ENCODE measurements around the gene BOLA1.
"Not testable (repeated sequence)": the region's sequence is repeated elsewhere in the genome, so short reads cannot be mapped to it uniquely, and the experiment has no call there.

The BOLA1 gene

DNA sequence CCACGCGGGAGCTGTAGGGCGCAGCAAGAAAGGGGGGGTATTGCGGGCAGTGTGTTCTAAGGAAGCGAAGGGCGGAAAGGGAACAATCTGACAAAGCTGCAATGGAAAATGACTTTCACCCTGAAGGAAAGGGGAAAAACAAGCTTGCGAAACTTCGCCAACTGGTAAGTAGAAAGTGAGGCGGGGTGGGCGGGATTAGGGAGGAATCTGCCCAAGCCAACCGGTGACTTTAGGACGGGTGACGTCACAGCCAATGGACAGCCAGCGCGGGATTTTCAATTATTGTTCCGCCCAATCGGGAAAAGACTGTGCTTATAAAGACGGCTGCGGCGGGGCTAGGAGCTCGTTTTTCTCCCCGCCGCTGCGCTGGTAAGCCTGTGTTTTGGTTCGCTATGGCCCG lies 47.1 kb upstream of the BOLA1 start:
- not testable (repeated sequence) for H3K4ac ChIP-seq (ENCODE audit: low read length); H3K23ac ChIP-seq (ENCODE audit: low read depth, low read length, poor library complexity)
- WGBS, 2 donors (ENCODE audit: extremely low coverage in 2 of 2, insufficient read length in 2 of 2, insufficient replicate concordance in 1 of 2), result no CpG with 5 or more reads among the region's 26 CpGs

GRCh38 chr1:149860271-149860670 lies 39.1 kb upstream of the BOLA1 start:
- not testable (repeated sequence) for H3K23ac ChIP-seq (ENCODE audit: low read depth, low read length, poor library complexity); H3K14ac ChIP-seq (ENCODE audit: low read length); H2BK120ac ChIP-seq (ENCODE audit: low read depth, low read length); H3K27ac ChIP-seq (replicated peaks; ENCODE audit: low read length); H3K79me1 ChIP-seq (ENCODE audit: low read depth, low read length); H2AK5ac ChIP-seq (ENCODE audit: low read depth, low read length); H3K9me3 ChIP-seq (replicated peaks in 1 of 2; ENCODE audit: control insufficient read depth in 2 of 2, insufficient read depth in 1 of 2, low read depth in 1 of 2, low read length in 2 of 2); H3K36me3 ChIP-seq (replicated peaks in 1 of 2; ENCODE audit: control insufficient read depth in 2 of 2, insufficient read depth in 2 of 2, low read length in 2 of 2); H3K4me1 ChIP-seq (ENCODE audit: control insufficient read depth in 2 of 2, insufficient read depth in 1 of 2, low read depth in 1 of 2, low read length in 2 of 2); H2BK5ac ChIP-seq (ENCODE audit: low read length); H3K4me3 ChIP-seq (ENCODE audit: low read length in 2 of 2); H3K9ac ChIP-seq (ENCODE audit: low read depth, low read length, poor library complexity); DNase-seq (ENCODE audit: low spot score); H3K18ac ChIP-seq (ENCODE audit: low read length); H4K91ac ChIP-seq (ENCODE audit: low read depth, low read length, poor library complexity); H3K27me3 ChIP-seq (ENCODE audit: control insufficient read depth in 3 of 3, insufficient read depth in 3 of 3, low read depth in 1 of 3, low read length in 3 of 3); H3K4ac ChIP-seq (ENCODE audit: low read length); H2AFZ ChIP-seq (ENCODE audit: low read length); H4K8ac ChIP-seq (ENCODE audit: low read depth, low read length); H2BK12ac ChIP-seq (ENCODE audit: low read length); H3K4me2 ChIP-seq (ENCODE audit: insufficient read depth, low read length, poor library complexity, severe bottlenecking); H2BK15ac ChIP-seq (ENCODE audit: low read length)
- no CpG with 5 or more reads among the region's 15 CpGs for WGBS, 2 donors (ENCODE audit: extremely low coverage in 2 of 2, insufficient read length in 2 of 2, insufficient replicate concordance in 1 of 2)

More for the DNA sequence above, 47.1 kb upstream of the BOLA1 start:
- H3K27ac ChIP-seq (replicated peaks; ENCODE audit: low read length); H2AK5ac ChIP-seq (ENCODE audit: low read depth, low read length); H2BK15ac ChIP-seq (ENCODE audit: low read length); H3K9me3 ChIP-seq (replicated peaks in 1 of 2; ENCODE audit: control insufficient read depth in 2 of 2, insufficient read depth in 1 of 2, low read depth in 1 of 2, low read length in 2 of 2); H4K91ac ChIP-seq (ENCODE audit: low read depth, low read length, poor library complexity); H3K27me3 ChIP-seq (ENCODE audit: control insufficient read depth in 3 of 3, insufficient read depth in 3 of 3, low read depth in 1 of 3, low read length in 3 of 3); H2BK12ac ChIP-seq (ENCODE audit: low read length); H3K36me3 ChIP-seq (replicated peaks in 1 of 2; ENCODE audit: control insufficient read depth in 2 of 2, insufficient read depth in 2 of 2, low read length in 2 of 2); H3K14ac ChIP-seq (ENCODE audit: low read length); H2BK5ac ChIP-seq (ENCODE audit: low read length); H3K4me2 ChIP-seq (ENCODE audit: insufficient read depth, low read length, poor library complexity, severe bottlenecking); H2BK120ac ChIP-seq (ENCODE audit: low read depth, low read length); H3K4me1 ChIP-seq (ENCODE audit: control insufficient read depth in 2 of 2, insufficient read depth in 1 of 2, low read depth in 1 of 2, low read length in 2 of 2); H4K8ac ChIP-seq (ENCODE audit: low read depth, low read length); H3K18ac ChIP-seq (ENCODE audit: low read length); H2AFZ ChIP-seq (ENCODE audit: low read length); H3K4me3 ChIP-seq (ENCODE audit: low read length in 2 of 2); H3K79me1 ChIP-seq (ENCODE audit: low read depth, low read length); DNase-seq (ENCODE audit: low spot score); H3K9ac ChIP-seq (ENCODE audit: low read depth, low read length, poor library complexity): not testable (repeated sequence)

GRCh38 chr1:149860684-149861496 lies 38.5 kb upstream of the BOLA1 start:
- not testable (repeated sequence) for H4K91ac ChIP-seq (ENCODE audit: low read depth, low read length, poor library complexity); DNase-seq (ENCODE audit: low spot score)
- no CpG with 5 or more reads among the region's 55 CpGs for WGBS, 2 donors (ENCODE audit: extremely low coverage in 2 of 2, insufficient read length in 2 of 2, insufficient replicate concordance in 1 of 2)

DNA sequence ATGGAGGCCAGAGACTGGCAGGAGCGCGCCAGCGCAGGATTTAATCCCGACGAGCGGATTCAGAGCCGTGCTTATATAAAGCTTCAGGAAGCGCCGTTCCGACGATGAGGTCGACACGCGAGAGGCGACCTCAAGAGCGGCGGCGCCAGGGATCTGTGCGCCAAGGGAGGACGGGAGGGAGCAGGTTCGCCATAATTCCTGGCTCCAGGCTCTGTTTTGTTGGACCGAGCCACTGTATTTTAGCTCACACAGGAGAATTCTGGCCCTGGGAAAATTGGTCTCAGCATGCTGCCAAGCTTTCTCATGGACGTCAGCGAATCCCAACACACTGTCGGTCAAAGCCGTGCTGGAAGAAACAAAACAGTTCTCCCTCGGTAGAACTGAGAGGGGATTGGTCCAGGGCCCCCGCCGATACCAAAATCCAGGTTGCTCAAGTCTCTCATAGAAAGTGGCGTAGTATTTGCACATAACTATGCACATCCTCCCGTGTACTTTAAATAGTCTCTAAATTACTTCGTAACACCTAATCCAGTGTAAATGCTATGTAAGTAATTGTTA lies 37.8 kb upstream of the BOLA1 start:
- not testable (repeated sequence) for H3K9me3 ChIP-seq (replicated peaks in 1 of 2; ENCODE audit: control insufficient read depth in 2 of 2, insufficient read depth in 1 of 2, low read depth in 1 of 2, low read length in 2 of 2); H3K36me3 ChIP-seq (replicated peaks in 1 of 2; ENCODE audit: control insufficient read depth in 2 of 2, insufficient read depth in 2 of 2, low read length in 2 of 2); H3K9ac ChIP-seq (ENCODE audit: low read depth, low read length, poor library complexity); H3K4me2 ChIP-seq (ENCODE audit: insufficient read depth, low read length, poor library complexity, severe bottlenecking); H2BK15ac ChIP-seq (ENCODE audit: low read length); H3K4me3 ChIP-seq (ENCODE audit: low read length in 2 of 2); H3K27ac ChIP-seq (replicated peaks; ENCODE audit: low read length); H3K23ac ChIP-seq (ENCODE audit: low read depth, low read length, poor library complexity); H4K8ac ChIP-seq (ENCODE audit: low read depth, low read length); H4K91ac ChIP-seq (ENCODE audit: low read depth, low read length, poor library complexity); H3K18ac ChIP-seq (ENCODE audit: low read length); H2BK5ac ChIP-seq (ENCODE audit: low read length); H2BK12ac ChIP-seq (ENCODE audit: low read length); H2BK120ac ChIP-seq (ENCODE audit: low read depth, low read length); H2AK5ac ChIP-seq (ENCODE audit: low read depth, low read length); H3K79me1 ChIP-seq (ENCODE audit: low read depth, low read length); H3K4me1 ChIP-seq (ENCODE audit: control insufficient read depth in 2 of 2, insufficient read depth in 1 of 2, low read depth in 1 of 2, low read length in 2 of 2); H3K4ac ChIP-seq (ENCODE audit: low read length); H3K27me3 ChIP-seq (ENCODE audit: control insufficient read depth in 3 of 3, insufficient read depth in 3 of 3, low read depth in 1 of 3, low read length in 3 of 3); H2AFZ ChIP-seq (ENCODE audit: low read length); DNase-seq (ENCODE audit: low spot score); H3K14ac ChIP-seq (ENCODE audit: low read length)
- WGBS, 2 donors (ENCODE audit: extremely low coverage in 2 of 2, insufficient read length in 2 of 2, insufficient replicate concordance in 1 of 2), result no CpG with 5 or more reads among the region's 32 CpGs

More at GRCh38 chr1:149860684-149861496, 38.5 kb upstream of the BOLA1 start:
- not testable (repeated sequence) for H3K9me3 ChIP-seq (replicated peaks in 1 of 2; ENCODE audit: control insufficient read depth in 2 of 2, insufficient read depth in 1 of 2, low read depth in 1 of 2, low read length in 2 of 2); H2AFZ ChIP-seq (ENCODE audit: low read length); H3K27ac ChIP-seq (replicated peaks; ENCODE audit: low read length); H4K8ac ChIP-seq (ENCODE audit: low read depth, low read length); H3K36me3 ChIP-seq (replicated peaks in 1 of 2; ENCODE audit: control insufficient read depth in 2 of 2, insufficient read depth in 2 of 2, low read length in 2 of 2); H2AK5ac ChIP-seq (ENCODE audit: low read depth, low read length); H3K79me1 ChIP-seq (ENCODE audit: low read depth, low read length); H2BK15ac ChIP-seq (ENCODE audit: low read length); H3K4me3 ChIP-seq (ENCODE audit: low read length in 2 of 2); H3K27me3 ChIP-seq (ENCODE audit: control insufficient read depth in 3 of 3, insufficient read depth in 3 of 3, low read depth in 1 of 3, low read length in 3 of 3); H3K9ac ChIP-seq (ENCODE audit: low read depth, low read length, poor library complexity); H3K14ac ChIP-seq (ENCODE audit: low read length); H2BK12ac ChIP-seq (ENCODE audit: low read length); H3K4me2 ChIP-seq (ENCODE audit: insufficient read depth, low read length, poor library complexity, severe bottlenecking); H2BK120ac ChIP-seq (ENCODE audit: low read depth, low read length); H3K23ac ChIP-seq (ENCODE audit: low read depth, low read length, poor library complexity); H3K18ac ChIP-seq (ENCODE audit: low read length); H3K4me1 ChIP-seq (ENCODE audit: control insufficient read depth in 2 of 2, insufficient read depth in 1 of 2, low read depth in 1 of 2, low read length in 2 of 2); H3K4ac ChIP-seq (ENCODE audit: low read length); H2BK5ac ChIP-seq (ENCODE audit: low read length)
